Measurements from ENCODE around the gene HABP2. TPM values are rescaled to one million over a fixed set of nuclear protein-coding genes. Genes with fewer than 3 reads are reported as not detected.

HABP2 gene
- total RNA-seq, 1 donor from 2014 or later: not detected

DNA sequence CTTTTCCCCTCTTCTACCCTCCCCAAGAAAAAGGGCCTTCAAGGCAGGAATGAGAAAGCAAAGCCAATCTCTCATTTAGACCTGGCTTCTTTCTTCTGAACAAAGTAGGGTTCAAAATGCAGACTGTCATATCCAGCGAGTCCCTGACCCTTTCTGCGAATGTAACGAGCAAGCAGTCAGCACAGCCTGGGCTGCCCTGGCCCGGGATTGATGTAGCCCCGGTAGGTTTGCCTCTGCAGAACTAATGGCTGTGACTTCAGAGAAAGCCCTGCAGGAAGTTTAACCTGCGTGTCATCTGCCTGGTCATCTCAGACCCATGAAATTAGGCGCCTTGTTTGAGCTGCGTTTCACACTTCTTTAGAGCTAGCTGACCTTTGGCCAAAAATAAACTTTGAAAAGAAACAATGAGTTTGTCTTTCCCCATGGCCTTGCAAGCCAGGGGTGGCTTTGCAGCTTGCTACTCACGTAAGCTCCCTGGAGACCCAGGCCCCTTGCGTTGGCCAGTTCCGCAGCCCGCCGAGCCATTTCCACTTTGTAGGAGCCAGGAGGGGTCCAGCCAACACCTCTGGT lies 36.4 kb downstream of the HABP2 start:
- Histone ChIP-seq H3K4me3 (ENCODE audit: low read depth, low read length) (no peak overlapping the region), H3K27me3 (ENCODE audit: control insufficient read depth, insufficient read depth, low read length) (no peaks in the 10 kb centered on the region), H3K36me3 (ENCODE audit: control insufficient read depth, insufficient read depth, low read length) (no peaks in the 10 kb centered on the region)
- no peak for TF ChIP-seq CTCF (IDR thresholded peaks at IDR 0.05; ENCODE audit: insufficient read depth, low read length, severe bottlenecking)
- no peak for DNase-seq (ENCODE audit: low read depth)
- no peak for FAIRE-seq

- no peaks in the 10 kb centered on the region for H3K27me3 ChIP-seq (ENCODE audit: control insufficient read depth, insufficient read depth, low read length)
- TF ChIP-seq CTCF (IDR thresholded peaks at IDR 0.05; ENCODE audit: insufficient read depth, low read length, severe bottlenecking): no peak
- no peak for FAIRE-seq
- H3K36me3 ChIP-seq (ENCODE audit: control insufficient read depth, insufficient read depth, low read length): no peaks in the 10 kb centered on the region
- no peak overlapping the region for H3K4me3 ChIP-seq (ENCODE audit: low read depth, low read length)
- DNase-seq (ENCODE audit: low read depth): no peak
Measured at GRCh38 chr10:113590581-113590980, 37.7 kb downstream of the HABP2 start.

- DNase-seq (ENCODE audit: low read depth) (no peak), FAIRE-seq (no peak)
- no peaks in the 10 kb centered on the region for H3K27me3 ChIP-seq (ENCODE audit: control insufficient read depth, insufficient read depth, low read length)
- H3K36me3 ChIP-seq (ENCODE audit: control insufficient read depth, insufficient read depth, low read length): no peaks in the 10 kb centered on the region
- no peak overlapping the region for H3K4me3 ChIP-seq (ENCODE audit: low read depth, low read length)
- no peak for TF ChIP-seq CTCF (IDR thresholded peaks at IDR 0.05; ENCODE audit: insufficient read depth, low read length, severe bottlenecking)
Measured at GRCh38 chr10:113592380-113592779, 39.5 kb downstream of the HABP2 start.

GRCh38 chr10:113594652-113595051 lies 41.8 kb downstream of the HABP2 start:
- FAIRE-seq: no peak
- Histone ChIP-seq H3K27me3 (ENCODE audit: control insufficient read depth, insufficient read depth, low read length) (no peaks in the 10 kb centered on the region), H3K36me3 (ENCODE audit: control insufficient read depth, insufficient read depth, low read length) (no peaks in the 10 kb centered on the region), H3K4me3 (ENCODE audit: low read depth, low read length) (no peak overlapping the region)
- no peak for DNase-seq (ENCODE audit: low read depth)
- TF ChIP-seq CTCF (IDR thresholded peaks at IDR 0.05; ENCODE audit: insufficient read depth, low read length, severe bottlenecking): no peak

DNA sequence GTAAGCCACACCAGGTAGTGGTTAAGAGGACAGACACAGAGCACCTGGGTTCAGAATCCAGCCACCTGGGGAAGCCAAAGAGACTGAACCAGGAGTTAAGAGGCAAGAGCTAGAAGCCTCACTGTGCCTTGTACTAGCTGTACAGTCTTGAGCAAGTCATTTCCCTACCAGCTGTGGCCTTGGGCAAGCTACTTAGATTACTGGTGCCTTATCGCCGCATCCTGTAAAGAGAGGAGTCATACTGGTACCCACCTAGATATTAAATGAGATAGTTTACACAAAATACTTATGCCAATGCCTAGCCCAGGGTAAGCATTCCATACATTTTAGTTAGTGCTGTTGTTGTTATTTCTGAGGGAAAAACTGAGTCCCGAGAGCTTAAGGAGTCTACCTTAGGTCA lies 47.7 kb downstream of the HABP2 start:
- no peak for DNase-seq (ENCODE audit: low read depth)
- Histone ChIP-seq H3K27me3 (ENCODE audit: control insufficient read depth, insufficient read depth, low read length) (no peaks in the 10 kb centered on the region), H3K36me3 (ENCODE audit: control insufficient read depth, insufficient read depth, low read length) (no peaks in the 10 kb centered on the region), H3K4me3 (ENCODE audit: low read depth, low read length) (no peak overlapping the region)
- no peak for FAIRE-seq
- TF ChIP-seq CTCF (IDR thresholded peaks at IDR 0.05; ENCODE audit: insufficient read depth, low read length, severe bottlenecking): no peak
